Common myeloid progenitor, CD34-positive (primary cell): ENCODE results near the gene CPS1.

Experiments
- CTCF ChIA-PET: fragments of 350-600 bp; sonication (Branson Sonifier 250); formaldehyde crosslinking; loops from one replicate; lab custom pipeline; 2021; ENCODE audit warnings: antibody characterized with exemption; lab: Charles Lee
- POLR2A ChIA-PET: fragments of 350-600 bp; sonication (Branson Sonifier 250); formaldehyde crosslinking; loops from one replicate; lab custom pipeline; 2021; ENCODE audit warnings: antibody characterized with exemption; lab: Charles Lee
- DNase-seq, 3 donors: peaks; one replicate each; pipeline versions ENCODE4 v3.0.0 to v3.0.0-alpha.2; 2013
- H3K27ac ChIP-seq, 2 experiments: 1 replicate in 1 of 2; 2 replicates in 1 of 2; pipeline ENCODE4 v1.7.0; 2013; ENCODE audit warnings: inconsistent platforms in 2 of 2, low read length in 2 of 2, mild to moderate bottlenecking in 2 of 2, low read depth in 1 of 2, moderate library complexity in 1 of 2; ENCODE audit not compliant: severe bottlenecking in 2 of 2, insufficient read depth in 1 of 2, poor library complexity in 1 of 2
- H3K27me3 ChIP-seq, 5 experiments: replicated peaks in 2 of 5; 1 replicate in 3 of 5; 2 replicates in 2 of 5; pipeline versions ENCODE4 v1.6.1 to v1.7.0; 2013; ENCODE audit warnings: low read length in 4 of 5, mild to moderate bottlenecking in 2 of 5, moderate library complexity in 2 of 5, inconsistent platforms in 1 of 5; ENCODE audit not compliant: insufficient read depth in 5 of 5, control insufficient read depth in 4 of 5
- H3K36me3 ChIP-seq, 4 experiments: 1 replicate in 2 of 4; 2 replicates in 2 of 4; pipeline versions ENCODE4 v1.6.1 to v1.7.0; 2013; ENCODE audit warnings: low read length in 3 of 4, control low read depth in 1 of 4, mild to moderate bottlenecking in 1 of 4; ENCODE audit not compliant: control insufficient read depth in 4 of 4, insufficient read depth in 4 of 4
- H3K4me1 ChIP-seq, 4 experiments: 1 replicate in 3 of 4; 2 replicates in 1 of 4; pipeline versions ENCODE4 v1.6.1 to v1.7.1; 2013; ENCODE audit warnings: low read length in 3 of 4, mild to moderate bottlenecking in 3 of 4, control low read depth in 1 of 4, inconsistent platforms in 1 of 4, moderate library complexity in 1 of 4; ENCODE audit not compliant: control insufficient read depth in 4 of 4, insufficient read depth in 4 of 4; ENCODE audit errors: control extremely low read depth in 1 of 4
- H3K4me3 ChIP-seq, 7 experiments: 1 replicate in 4 of 7; 2 replicates in 3 of 7; pipeline versions ENCODE4 v1.5.1 to v1.7.0; 2013; ENCODE audit warnings: mild to moderate bottlenecking in 7 of 7, low read length in 6 of 7, moderate library complexity in 6 of 7, inconsistent platforms in 2 of 7, low read depth in 2 of 7, control low read depth in 1 of 7; ENCODE audit not compliant: insufficient read depth in 4 of 7, control insufficient read depth in 1 of 7; ENCODE audit errors: extremely low read depth in 1 of 7
- H3K9me3 ChIP-seq, 5 experiments: 1 replicate in 4 of 5; 2 replicates in 1 of 5; pipeline versions ENCODE4 v1.6.1 to v1.7.1; 2013; ENCODE audit warnings: low read length in 4 of 5, mild to moderate bottlenecking in 2 of 5, inconsistent platforms in 1 of 5, low read depth in 1 of 5, moderate library complexity in 1 of 5; ENCODE audit not compliant: control insufficient read depth in 4 of 5, insufficient read depth in 2 of 5; ENCODE audit errors: control extremely low read depth in 1 of 5
- WGBS: methylation state at CpG from one replicate; pipeline ENCODE4 v1.1.5; 2013; ENCODE audit not compliant: insufficient coverage; 5-methylcytosine and 5-hydroxymethylcytosine counted together

CPS1 gene

GRCh38 chr2:210546424-210547208, 9.8 kb upstream of the CPS1 start:
- no peak for DNase-seq
- H3K36me3 ChIP-seq: no peaks in the 10 kb centered on the region
- no peaks in the 10 kb centered on the region for H3K9me3 ChIP-seq
- no peak overlapping the region for H3K4me3 ChIP-seq
- no peaks in the 10 kb centered on the region for H3K4me1 ChIP-seq
- H3K27me3 ChIP-seq: peaks cover 0 to 2% (median 0%) of the 10 kb centered on the region in 5 experiments
- POLR2A ChIA-PET: no interaction called here
- no peak overlapping the region for H3K27ac ChIP-seq
- CTCF ChIA-PET: no interaction called here
- WGBS: 93% methylated on average over 3 of the region's 5 CpGs

DNA sequence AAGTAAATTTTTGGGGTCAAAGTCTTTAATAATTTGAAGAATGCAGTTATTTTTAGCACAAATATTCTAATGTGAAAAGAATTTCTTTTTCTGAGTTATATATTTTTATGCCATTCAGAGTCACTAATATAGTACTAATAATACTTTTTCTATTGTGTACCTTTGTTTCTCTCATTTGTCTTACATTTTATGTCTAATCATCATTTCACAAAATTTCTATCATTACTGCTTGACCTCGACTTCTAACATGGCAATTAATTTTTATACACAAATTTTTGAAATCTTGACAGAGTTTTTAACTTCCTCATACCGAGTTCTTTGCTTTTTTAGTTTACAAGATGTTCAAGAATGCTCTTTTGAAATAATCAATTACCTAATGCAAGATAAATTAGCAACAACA, 8.4 kb upstream of the CPS1 start:
- POLR2A ChIA-PET: no interaction called here
- CTCF ChIA-PET: no interaction called here
- WGBS: 84% methylated on average over 2 of the region's 2 CpGs
- Histone ChIP-seq H3K4me3 (no peak overlapping the region), H3K36me3 (no peaks in the 10 kb centered on the region), H3K27me3 (peaks cover 0 to 2% (median 0%) of the 10 kb centered on the region in 5 experiments), H3K4me1 (no peaks in the 10 kb centered on the region), H3K27ac (no peak overlapping the region), H3K9me3 (no peaks in the 10 kb centered on the region)
- DNase-seq: no peak

GRCh38 chr2:210548878-210549384, 7.5 kb upstream of the CPS1 start:
- CTCF ChIA-PET: interaction anchor here (1.0 kb wide), 1 partner anchor 13 kb away, joined by 3 read pairs; no protein-coding TSS in a partner anchor
- POLR2A ChIA-PET: no interaction called here

DNA sequence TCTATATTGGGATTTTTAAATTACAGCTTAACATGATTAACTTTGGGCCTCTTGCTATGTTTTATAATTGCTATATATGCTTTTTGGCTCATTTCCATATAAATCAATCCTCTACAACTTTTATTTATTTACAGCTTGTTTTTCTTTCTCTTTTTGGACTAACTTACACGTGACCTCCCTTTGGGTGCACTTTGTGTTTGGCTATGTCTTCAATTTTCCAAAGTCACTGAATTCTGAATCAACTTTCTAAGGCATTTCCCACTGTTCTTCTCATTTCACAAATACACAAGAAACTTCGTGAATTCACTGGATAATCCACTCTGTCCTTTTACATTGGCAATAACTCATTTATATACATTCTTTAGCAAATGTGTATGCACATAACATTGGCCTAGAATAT, 5.4 kb upstream of the CPS1 start:
- Histone ChIP-seq H3K27me3 (peaks cover 0 to 2% (median 0%) of the 10 kb centered on the region in 5 experiments), H3K36me3 (no peaks in the 10 kb centered on the region), H3K9me3 (no peaks in the 10 kb centered on the region), H3K27ac (no peak overlapping the region), H3K4me1 (no peaks in the 10 kb centered on the region), H3K4me3 (no peak overlapping the region)
- CTCF ChIA-PET: no interaction called here
- WGBS: 100% methylated on average over 1 of the region's 2 CpGs
- POLR2A ChIA-PET: no interaction called here
- DNase-seq: no peak

More at GRCh38 chr2:210548878-210549384, 7.5 kb upstream of the CPS1 start:
- WGBS: 90% methylated on average over 5 of the region's 8 CpGs
- no peaks in the 10 kb centered on the region for H3K4me1 ChIP-seq
- peaks cover 0 to 2% (median 0%) of the 10 kb centered on the region in 5 experiments for H3K27me3 ChIP-seq
- no peak for DNase-seq
- H3K4me3 ChIP-seq: no peak overlapping the region
- H3K27ac ChIP-seq: no peak overlapping the region
- H3K36me3 ChIP-seq: no peaks in the 10 kb centered on the region
- H3K9me3 ChIP-seq: no peaks in the 10 kb centered on the region

DNA sequence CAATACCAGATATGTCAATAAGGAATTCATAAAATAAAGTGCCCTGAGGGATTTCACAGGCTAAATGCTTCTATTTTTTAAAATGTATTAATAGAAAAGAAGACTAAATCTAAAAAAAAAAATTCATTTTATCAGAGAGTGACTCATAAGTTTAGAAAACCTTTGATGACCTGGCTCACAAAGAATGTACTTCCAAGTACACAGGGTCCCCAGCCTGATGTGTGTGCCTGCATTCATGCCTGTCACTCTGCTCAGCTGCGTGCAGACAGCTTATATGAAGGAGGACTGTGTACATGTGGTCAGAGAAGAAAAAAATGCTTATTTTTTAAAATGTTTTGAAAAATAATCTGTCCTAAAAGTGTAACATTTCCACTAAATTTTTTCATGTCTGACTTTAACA, 3.0 kb upstream of the CPS1 start:
- H3K36me3 ChIP-seq: no peaks in the 10 kb centered on the region
- no peaks in the 10 kb centered on the region for H3K9me3 ChIP-seq
- no peak overlapping the region for H3K27ac ChIP-seq
- no peak overlapping the region for H3K4me3 ChIP-seq
- DNase-seq: no peak
- no CpG with 5 or more reads among the region's 1 CpG for WGBS
- no peaks in the 10 kb centered on the region for H3K4me1 ChIP-seq
- ChIA-PET CTCF (no interaction called here), POLR2A (no interaction called here)
- H3K27me3 ChIP-seq: peaks cover 0 to 2% (median 0%) of the 10 kb centered on the region in 5 experiments

DNA sequence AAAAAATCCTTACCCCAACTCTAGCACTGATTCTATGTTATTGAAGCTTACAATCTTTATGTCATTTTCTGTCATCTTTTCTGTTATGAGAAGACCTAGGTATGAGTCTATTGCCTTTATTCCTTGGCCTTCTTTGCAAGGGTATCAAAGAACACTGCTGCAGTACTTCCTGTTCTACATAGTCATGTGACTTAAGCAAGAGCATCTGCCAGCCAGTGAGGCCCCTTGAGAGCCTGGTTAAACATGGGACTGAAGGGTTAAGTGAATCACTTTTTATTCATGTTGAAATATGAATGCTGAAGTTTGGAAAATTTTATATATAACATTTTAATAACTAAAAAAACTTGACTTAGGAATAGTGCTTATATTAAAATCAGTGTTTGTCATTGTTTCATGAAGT, 844 bp upstream of the CPS1 start:
- POLR2A ChIA-PET: no interaction called here
- no peaks in the 10 kb centered on the region for H3K36me3 ChIP-seq
- no peak overlapping the region for H3K4me3 ChIP-seq
- H3K4me1 ChIP-seq: no peaks in the 10 kb centered on the region
- no peak for DNase-seq
- H3K27ac ChIP-seq: no peak overlapping the region
- H3K9me3 ChIP-seq: no peaks in the 10 kb centered on the region
- no peaks in the 10 kb centered on the region for H3K27me3 ChIP-seq
- CTCF ChIA-PET: no interaction called here

GRCh38 chr2:210557721-210558120, 1.3 kb downstream of the CPS1 start:
- ChIA-PET CTCF (no interaction called here), POLR2A (no interaction called here)
- Histone ChIP-seq H3K9me3 (no peaks in the 10 kb centered on the region), H3K27ac (no peak overlapping the region), H3K36me3 (no peaks in the 10 kb centered on the region), H3K4me1 (no peaks in the 10 kb centered on the region), H3K4me3 (no peak overlapping the region), H3K27me3 (no peaks in the 10 kb centered on the region)
- no peak for DNase-seq
